DND-41 (cell line): ENCODE data around the gene EMP2.

Experiments
- ATAC-seq: fragments of 200-7000 bp; cut with Tn5 transposase; 3 replicates; pipeline ENCODE4 v1.9.1; 2021; ENCODE audit warnings: low read depth; ENCODE audit not compliant: insufficient read depth
- DNase-seq: peaks from one replicate; pipeline ENCODE4 v3.0.0-alpha.2; 2020
- H2AFZ ChIP-seq: 2 replicates; pipeline ENCODE4 v1.6.0; 2012; ENCODE audit warnings: low read depth, low read length
- H3K27ac ChIP-seq: 2 replicates; pipeline ENCODE4 v1.5.1; 2012; ENCODE audit warnings: low read length, inconsistent platforms
- H3K27me3 ChIP-seq: fragments of 200-600 bp; sonication (generic); 2 replicates; pipeline ENCODE4 v1.6.0; 2012; ENCODE audit warnings: low read length, mild to moderate bottlenecking, inconsistent platforms; ENCODE audit not compliant: insufficient read depth, poor library complexity
- H3K36me3 ChIP-seq: 2 replicates; pipeline ENCODE4 v1.5.1; 2012; ENCODE audit warnings: low read length, inconsistent platforms; ENCODE audit not compliant: insufficient read depth
- H3K4me1 ChIP-seq: 2 replicates; pipeline ENCODE4 v1.5.1; 2012; ENCODE audit warnings: mild to moderate bottlenecking, low read length; ENCODE audit not compliant: insufficient read depth
- H3K4me2 ChIP-seq: 2 replicates; pipeline ENCODE4 v1.6.0; 2012; ENCODE audit warnings: mild to moderate bottlenecking, moderate library complexity, low read length, inconsistent platforms; ENCODE audit not compliant: insufficient read depth
- H3K4me3 ChIP-seq, 2 experiments: fragments of 200-600 bp in 1 of 2; shearing (Covaris generic) in 1 of 2; 2 replicates each; pipeline ENCODE4 v1.5.1; 2012 to 2016; ENCODE audit warnings: inconsistent platforms in 2 of 2, low read length in 2 of 2, mild to moderate bottlenecking in 2 of 2, low read depth in 1 of 2, moderate library complexity in 1 of 2
- H3K79me2 ChIP-seq: 2 replicates; pipeline ENCODE4 v1.6.0; 2012; ENCODE audit warnings: low read length, inconsistent platforms; ENCODE audit not compliant: insufficient read depth
- H3K9ac ChIP-seq: 2 replicates; pipeline ENCODE4 v1.6.0; 2012; ENCODE audit warnings: low read depth, mild to moderate bottlenecking, inconsistent platforms, low read length, moderate library complexity
- H3K9me3 ChIP-seq: 2 replicates; pipeline ENCODE4 v1.5.1; 2012; ENCODE audit warnings: low read length, moderate library complexity, mild to moderate bottlenecking, inconsistent platforms; ENCODE audit not compliant: insufficient read depth, severe bottlenecking
- H4K20me1 ChIP-seq: 2 replicates; pipeline ENCODE4 v1.6.0; 2012; ENCODE audit warnings: low read length; ENCODE audit not compliant: insufficient read depth
- CTCF ChIP-seq: IDR thresholded peaks from 2 replicates; pipeline ENCODE4 v1.5.1; 2012; ENCODE audit warnings: borderline replicate concordance, low read length, moderate library complexity, mild to moderate bottlenecking; ENCODE audit not compliant: poor library complexity, severe bottlenecking; ENCODE audit errors: extremely low read depth
- EZH2 ChIP-seq: IDR thresholded peaks from 3 replicates; pipeline ENCODE4 v1.6.1; 2012; ENCODE audit warnings: borderline replicate concordance, low read depth, mild to moderate bottlenecking, moderate library complexity, low read length, inconsistent platforms; ENCODE audit not compliant: severe bottlenecking

EMP2 gene

GRCh38 chr16:10579575-10579964, 828 bp downstream of the EMP2 start:
- Histone ChIP-seq H2AFZ (no peak overlapping the region), H3K9ac (no peak overlapping the region), H3K4me2 (no peak overlapping the region), H3K9me3 (no peaks in the 10 kb centered on the region), H3K79me2 (no peaks in the 10 kb centered on the region), H3K4me3 (no peak overlapping the region), H3K27me3 (peaks cover 3% of the 10 kb centered on the region), H4K20me1 (no peaks in the 10 kb centered on the region), H3K4me1 (no peaks in the 10 kb centered on the region), H3K36me3 (no peaks in the 10 kb centered on the region), H3K27ac (no peak overlapping the region)
- TF ChIP-seq CTCF: no peak
- TF ChIP-seq EZH2: no peak
- ATAC-seq: no peak
- DNase-seq: no peak

GRCh38 chr16:10578474-10579316, 1.7 kb downstream of the EMP2 start:
- Histone ChIP-seq H3K27me3 (peaks cover 2% of the 10 kb centered on the region), H3K9ac (no peak overlapping the region)

GRCh38 chr16:10577305-10578202, 2.8 kb downstream of the EMP2 start:
- Histone ChIP-seq H3K36me3 (no peaks in the 10 kb centered on the region), H4K20me1 (no peaks in the 10 kb centered on the region), H3K4me2 (no peak overlapping the region), H2AFZ (no peak overlapping the region), H3K9ac (no peak overlapping the region), H3K9me3 (no peaks in the 10 kb centered on the region), H3K4me1 (no peaks in the 10 kb centered on the region), H3K27ac (no peak overlapping the region), H3K4me3 (no peak overlapping the region), H3K79me2 (no peaks in the 10 kb centered on the region), H3K27me3 (peaks cover 4% of the 10 kb centered on the region)
- no peak for ATAC-seq
- no peak for TF ChIP-seq EZH2
- TF ChIP-seq CTCF: no peak
- no peak for DNase-seq

More at GRCh38 chr16:10578474-10579316, 1.7 kb downstream of the EMP2 start:
- Histone ChIP-seq H3K9me3 (no peaks in the 10 kb centered on the region), H3K27ac (no peak overlapping the region), H3K4me2 (no peak overlapping the region), H3K36me3 (no peaks in the 10 kb centered on the region), H4K20me1 (no peaks in the 10 kb centered on the region), H2AFZ (no peak overlapping the region), H3K4me3 (no peak overlapping the region), H3K79me2 (no peaks in the 10 kb centered on the region), H3K4me1 (no peaks in the 10 kb centered on the region)
- TF ChIP-seq CTCF (no peak), EZH2 (no peak)
- ATAC-seq: no peak
- no peak for DNase-seq
